ENCODE measurements around the gene SYNE2.
A peak's percentile ranks its signal among the peaks of the same experiment; 100 is the strongest.
"Not testable (repeated sequence)": the region's sequence is repeated elsewhere in the genome, so short reads cannot be mapped to it uniquely, and the experiment has no call there.

The SYNE2 gene

DNA sequence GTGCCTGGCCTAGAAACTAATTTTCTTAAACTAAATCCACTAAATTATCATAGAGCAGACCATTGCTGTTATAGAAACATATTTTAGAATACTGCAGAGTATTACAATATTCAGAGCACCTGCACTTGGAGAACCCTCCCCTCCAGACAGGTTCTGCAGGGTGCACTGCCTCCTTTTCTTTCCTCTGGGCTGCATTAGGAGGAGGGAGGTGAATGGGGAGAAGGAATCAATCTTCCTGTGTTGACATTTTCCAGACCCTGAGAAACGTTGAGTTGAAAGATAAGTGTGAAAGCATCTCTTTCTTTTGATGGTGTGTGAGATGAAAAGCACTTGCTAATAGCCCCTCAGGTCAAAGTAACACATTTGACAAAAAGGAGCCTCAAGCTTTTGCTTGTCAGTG is 7.3 kb downstream of the SYNE2 start:
- no peak overlapping the region for H3K4me3 ChIP-seq (ENCODE audit: low read depth, low read length)
- in situ Hi-C loops (cut with HindIII; ENCODE audit: low sequenced_read_pairs): no loop called here
- DNase-seq (ENCODE audit: low read depth, low spot score): no peak
- TF ChIP-seq, protein P1, sequence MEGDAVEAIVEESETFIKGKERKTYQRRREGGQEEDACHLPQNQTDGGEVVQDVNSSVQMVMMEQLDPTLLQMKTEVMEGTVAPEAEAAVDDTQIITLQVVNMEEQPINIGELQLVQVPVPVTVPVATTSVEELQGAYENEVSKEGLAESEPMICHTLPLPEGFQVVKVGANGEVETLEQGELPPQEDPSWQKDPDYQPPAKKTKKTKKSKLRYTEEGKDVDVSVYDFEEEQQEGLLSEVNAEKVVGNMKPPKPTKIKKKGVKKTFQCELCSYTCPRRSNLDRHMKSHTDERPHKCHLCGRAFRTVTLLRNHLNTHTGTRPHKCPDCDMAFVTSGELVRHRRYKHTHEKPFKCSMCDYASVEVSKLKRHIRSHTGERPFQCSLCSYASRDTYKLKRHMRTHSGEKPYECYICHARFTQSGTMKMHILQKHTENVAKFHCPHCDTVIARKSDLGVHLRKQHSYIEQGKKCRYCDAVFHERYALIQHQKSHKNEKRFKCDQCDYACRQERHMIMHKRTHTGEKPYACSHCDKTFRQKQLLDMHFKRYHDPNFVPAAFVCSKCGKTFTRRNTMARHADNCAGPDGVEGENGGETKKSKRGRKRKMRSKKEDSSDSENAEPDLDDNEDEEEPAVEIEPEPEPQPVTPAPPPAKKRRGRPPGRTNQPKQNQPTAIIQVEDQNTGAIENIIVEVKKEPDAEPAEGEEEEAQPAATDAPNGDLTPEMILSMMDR (IDR thresholded peaks at IDR 0.05; ENCODE audit: low read depth, low read length): no peak

DNA sequence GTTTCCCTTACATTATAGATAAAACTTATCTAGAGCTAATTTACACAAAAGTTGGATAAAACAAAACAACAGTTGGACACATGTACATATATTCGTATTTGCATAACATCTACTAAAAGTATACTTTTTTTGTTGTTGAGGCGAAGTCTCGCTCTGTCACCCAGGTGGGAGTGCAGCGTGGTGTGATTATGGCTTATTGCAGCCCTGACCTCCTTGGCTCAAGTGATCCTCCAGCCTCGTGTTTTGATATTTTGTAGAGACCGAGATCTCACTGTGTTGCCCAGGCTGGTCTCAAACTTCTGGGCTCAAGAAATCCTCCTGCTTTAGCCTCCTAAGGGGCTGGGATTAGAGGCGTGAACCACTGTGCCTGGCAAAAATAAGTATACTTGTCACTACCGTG is 9.4 kb downstream of the SYNE2 start:
- in situ Hi-C loops (cut with HindIII; ENCODE audit: low sequenced_read_pairs): no loop called here
- DNase-seq (ENCODE audit: low read depth, low spot score): no peak
- no peak overlapping the region for H3K4me3 ChIP-seq (ENCODE audit: low read depth, low read length)
- TF ChIP-seq, protein P1 (IDR thresholded peaks at IDR 0.05; ENCODE audit: low read depth, low read length): no peak

DNA sequence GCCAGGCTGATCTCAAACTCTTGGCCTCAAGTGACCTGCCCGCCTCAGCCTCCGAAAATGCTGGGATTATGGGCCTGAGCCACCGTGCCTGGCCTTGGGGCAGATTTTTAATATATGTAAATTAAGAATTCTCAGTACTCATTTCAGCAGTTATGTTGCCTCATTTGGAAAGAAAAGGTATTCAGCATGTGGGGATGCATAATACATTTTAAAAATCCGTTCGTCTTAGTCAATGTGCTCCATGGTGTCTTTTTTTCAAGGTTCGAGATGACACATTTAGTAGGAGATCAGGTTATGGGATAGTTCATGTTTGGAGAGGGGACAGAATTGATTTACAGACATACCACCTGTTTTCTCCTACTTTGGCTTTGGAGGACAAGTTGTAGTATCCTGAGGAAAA is 10.2 kb downstream of the SYNE2 start:
- no peak overlapping the region for H3K4me3 ChIP-seq (ENCODE audit: low read depth, low read length)
- TF ChIP-seq, protein P1 (IDR thresholded peaks at IDR 0.05; ENCODE audit: low read depth, low read length): no peak
- DNase-seq (ENCODE audit: low read depth, low spot score): no peak
- in situ Hi-C loops (cut with HindIII; ENCODE audit: low sequenced_read_pairs): no loop called here

DNA sequence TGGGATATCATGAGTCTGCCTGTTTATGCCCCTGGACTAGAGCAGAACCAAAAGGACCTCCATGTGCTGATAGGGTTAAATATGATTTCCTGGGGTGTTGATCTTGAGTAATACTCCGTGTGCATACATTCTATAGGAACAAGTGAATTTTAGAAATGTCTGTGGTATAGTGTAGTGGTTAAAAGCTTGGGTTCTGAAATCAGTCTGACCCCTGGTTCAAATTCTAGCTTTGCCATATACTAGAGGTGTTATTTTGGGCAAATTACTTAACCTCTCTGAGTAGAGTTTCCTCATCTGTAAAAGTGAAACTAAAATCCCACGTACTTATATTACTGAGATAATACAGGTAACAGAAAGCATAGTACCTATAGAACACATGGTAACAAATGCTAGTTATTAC is 12.0 kb downstream of the SYNE2 start:
- DNase-seq (ENCODE audit: low read depth, low spot score); H3K4me3 ChIP-seq (ENCODE audit: low read depth, low read length); in situ Hi-C loops (cut with HindIII; ENCODE audit: low sequenced_read_pairs): not testable (repeated sequence)

DNA sequence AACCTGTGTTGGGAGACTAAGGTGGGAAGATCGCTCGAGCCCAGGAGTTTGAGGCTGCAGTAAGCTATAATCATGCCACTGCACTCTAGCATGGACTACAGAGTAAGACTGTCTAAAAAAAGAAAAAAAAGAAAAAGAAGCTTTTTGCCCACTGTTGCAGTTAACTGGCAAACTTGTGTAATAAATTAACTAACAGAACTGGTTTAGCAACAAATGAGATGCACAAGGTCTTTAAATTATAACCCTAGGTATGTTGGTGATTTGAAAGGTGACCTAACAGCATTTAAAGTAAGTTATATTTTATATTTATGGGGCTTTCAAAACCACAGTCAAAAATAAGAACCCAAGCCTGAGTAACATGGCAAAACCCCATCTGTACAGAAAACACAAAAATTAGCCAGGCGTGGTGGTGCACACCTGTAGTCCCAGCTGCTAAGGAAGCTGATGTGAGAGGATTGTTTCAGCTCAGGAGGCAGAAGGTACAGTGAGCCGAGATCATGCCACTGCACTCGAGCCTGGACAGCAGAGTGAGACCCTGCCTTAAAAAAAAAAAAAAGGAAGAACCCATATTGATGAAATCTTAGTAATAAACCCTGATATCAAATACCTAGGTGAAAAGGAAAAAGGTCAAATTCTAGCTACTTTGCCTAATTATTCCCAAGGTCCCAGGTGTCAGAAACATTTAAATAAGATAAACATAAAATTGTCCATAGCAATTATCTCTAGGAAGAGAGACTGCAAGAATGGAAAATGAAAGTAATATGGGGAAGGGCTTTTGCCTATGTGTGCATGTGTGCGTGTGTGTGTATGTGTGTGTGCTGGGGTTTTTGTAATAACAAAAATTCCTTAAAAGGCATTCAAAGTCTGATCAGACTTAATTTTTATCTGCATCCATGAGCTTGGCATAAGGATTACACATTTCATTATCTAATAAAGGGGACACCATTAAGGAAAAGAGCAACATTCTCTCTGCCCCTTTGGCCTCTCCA is 15.4 kb downstream of the SYNE2 start:
- peak; percentile 25 for DNase-seq (ENCODE audit: low read depth, low spot score)
- H3K4me3 ChIP-seq (ENCODE audit: low read depth, low read length): no peak overlapping the region
- in situ Hi-C loops (cut with HindIII; ENCODE audit: low sequenced_read_pairs): no loop called here
- TF ChIP-seq, protein P1 (IDR thresholded peaks at IDR 0.05; ENCODE audit: low read depth, low read length): no peak

DNA sequence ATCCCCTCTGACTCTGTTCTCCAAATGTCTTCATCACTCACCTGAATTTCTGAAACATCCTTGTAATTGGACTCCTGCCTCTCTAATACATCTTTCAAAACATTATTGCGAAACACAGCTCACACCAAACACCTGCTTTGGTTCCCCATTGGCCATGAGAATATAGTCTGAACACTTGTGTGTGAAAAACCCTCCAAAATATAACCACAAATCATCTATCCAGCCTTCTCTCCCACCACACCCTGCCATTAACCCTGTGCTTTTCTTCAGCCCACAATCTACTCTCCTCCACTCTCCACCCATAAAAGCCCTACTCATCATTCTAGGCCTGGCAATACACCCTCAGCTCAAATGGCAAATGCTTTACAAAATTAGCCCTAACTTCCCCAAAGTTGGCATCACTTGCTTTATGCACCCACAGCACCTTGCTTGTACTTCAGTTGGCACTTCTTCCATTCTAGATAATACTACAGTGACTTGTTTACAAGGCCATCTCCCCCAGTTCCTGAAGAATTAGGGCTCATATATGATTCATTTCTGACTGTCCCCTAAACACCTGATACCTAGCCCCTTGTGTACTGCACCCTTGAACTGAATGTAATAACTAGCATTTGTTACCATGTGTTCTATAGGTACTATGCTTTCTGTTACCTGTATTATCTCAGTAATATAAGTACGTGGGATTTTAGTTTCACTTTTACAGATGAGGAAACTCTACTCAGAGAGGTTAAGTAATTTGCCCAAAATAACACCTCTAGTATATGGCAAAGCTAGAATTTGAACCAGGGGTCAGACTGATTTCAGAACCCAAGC is 17.3 kb downstream of the SYNE2 start:
- H3K4me3 ChIP-seq (ENCODE audit: low read depth, low read length); in situ Hi-C loops (cut with HindIII; ENCODE audit: low sequenced_read_pairs); DNase-seq (ENCODE audit: low read depth, low spot score): not testable (repeated sequence)

DNA sequence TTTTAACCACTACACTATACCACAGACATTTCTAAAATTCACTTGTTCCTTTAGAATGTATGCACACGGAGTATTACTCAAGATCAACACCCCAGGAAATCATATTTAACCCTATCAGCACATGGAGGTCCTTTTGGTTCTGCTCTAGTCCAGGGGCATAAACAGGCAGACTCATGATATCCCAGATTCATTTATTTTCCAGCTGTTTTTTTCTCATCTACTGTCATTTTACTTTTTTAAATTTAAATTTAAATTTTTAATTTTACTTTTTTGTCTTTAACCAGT is 17.9 kb downstream of the SYNE2 start:
- DNase-seq (ENCODE audit: low read depth, low spot score); H3K4me3 ChIP-seq (ENCODE audit: low read depth, low read length); in situ Hi-C loops (cut with HindIII; ENCODE audit: low sequenced_read_pairs): not testable (repeated sequence)

DNA sequence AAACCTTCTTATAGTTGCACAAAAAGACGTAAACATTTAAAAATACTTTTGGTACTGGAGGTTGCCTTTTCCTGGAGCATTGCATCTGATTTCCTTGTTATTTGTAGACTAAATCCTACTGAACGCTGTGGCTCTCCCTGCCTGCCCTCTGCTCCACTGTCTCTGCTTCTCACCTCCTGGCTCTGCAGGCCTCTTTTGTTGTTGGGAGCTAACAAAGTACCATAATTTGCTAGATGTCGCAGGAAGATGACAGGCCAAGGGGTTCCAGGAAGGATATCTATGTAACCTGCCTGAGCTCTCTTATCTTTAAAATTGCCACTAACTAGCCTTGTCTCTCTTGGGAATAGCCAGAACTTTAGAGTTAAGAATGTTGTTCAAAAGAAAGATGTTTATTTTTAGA is 21.4 kb downstream of the SYNE2 start:
- TF ChIP-seq, protein P1 (IDR thresholded peaks at IDR 0.05; ENCODE audit: low read depth, low read length): no peak
- DNase-seq (ENCODE audit: low read depth, low spot score): no peak
- in situ Hi-C loops (cut with HindIII; ENCODE audit: low sequenced_read_pairs): no loop called here
- no peak overlapping the region for H3K4me3 ChIP-seq (ENCODE audit: low read depth, low read length)

Measured in astrocyte of the spinal cord (primary cell).